Measurements from ENCODE around the gene ATF6. TPM values are rescaled to one million over a fixed set of nuclear protein-coding genes. Genes with fewer than 3 reads are reported as not detected.

ATF6 gene
- total and polyA plus RNA-seq, 2 of the 8 experiments (the other 6 are each of a cell fraction or from before 2014, with no cell fraction given): 4.6 to 10.0 TPM

DNA sequence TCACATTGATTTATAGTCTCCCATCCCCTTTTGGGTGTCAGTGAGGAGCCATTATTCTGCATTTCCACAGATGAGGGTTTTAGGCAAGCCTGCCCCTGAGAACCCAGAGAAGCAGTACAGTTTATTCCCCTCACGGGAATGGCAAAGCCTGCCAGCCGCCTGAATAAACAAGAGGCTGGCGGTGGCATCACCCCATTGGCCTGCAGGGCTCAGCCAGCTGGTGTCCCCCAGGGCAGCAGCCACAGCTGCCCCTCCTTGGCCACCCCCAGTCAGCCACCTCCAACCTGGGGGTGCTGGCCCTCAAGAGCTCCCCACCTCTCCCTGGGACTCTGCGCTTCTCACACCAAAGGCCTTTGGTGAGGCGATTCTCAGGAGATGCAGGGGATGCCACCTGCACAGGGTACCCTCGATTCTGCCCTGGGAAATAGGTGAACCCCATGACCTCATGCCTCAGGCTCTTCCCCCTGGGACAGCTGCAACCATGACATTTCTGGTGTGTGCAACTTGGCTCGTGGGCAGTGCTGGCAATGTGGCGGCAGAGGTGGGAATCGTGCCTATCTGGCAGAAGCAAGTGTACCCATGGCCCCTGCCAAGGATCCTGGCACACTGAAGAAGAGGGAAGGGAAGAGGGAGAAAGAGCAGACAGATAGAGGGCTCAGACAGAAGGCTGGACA lies 243.5 kb downstream of the ATF6 start:
- no peak overlapping the region for H4K8ac ChIP-seq (ENCODE audit: extremely low read depth, insufficient read depth, low read length)
- H3K36me3 ChIP-seq (ENCODE audit: control insufficient read depth in 2 of 4, insufficient read depth in 4 of 4, low read length in 3 of 4): no peaks in the 10 kb centered on the region
- no peaks in the 10 kb centered on the region for H3K27me3 ChIP-seq (replicated peaks in 1 of 4; ENCODE audit: control insufficient read depth in 3 of 4, extremely low read depth in 1 of 4, insufficient read depth in 3 of 4, low read length in 3 of 4)
- 0 out of 2 replicates have a peak overlapping the region, but pooled peaks have one; percentile 48 for H2BK15ac ChIP-seq (ENCODE audit: low read length)
- no peak overlapping the region for H3K4me2 ChIP-seq (ENCODE audit: insufficient read depth in 1 of 2, low read depth in 2 of 2, low read length in 2 of 2)
- FAIRE-seq (no peak), DNase-seq (ENCODE audit: low read depth in 1 of 2, low spot score in 2 of 2) (no peak)
- H2BK5ac ChIP-seq (ENCODE audit: low read depth, low read length): 0 out of 2 replicates have a peak overlapping the region, but pooled peaks have one; percentile 28
- no peaks in the 10 kb centered on the region; the same call in 1 of the 2 replicates for H3K23me2 ChIP-seq (ENCODE audit: low read depth, low read length)
- H3K14ac ChIP-seq (ENCODE audit: insufficient read length): no peak overlapping the region
- H3K79me1 ChIP-seq (ENCODE audit: low read depth, low read length): no peaks in the 10 kb centered on the region
- 79% methylated on average over 9 of the region's 9 CpGs; no CpG with 5 or more reads in 1 of the 2 experiments for WGBS, 2 experiments (ENCODE audit: extremely low coverage in 1 of 2, insufficient coverage in 1 of 2, insufficient read length in 1 of 2, insufficient replicate concordance in 2 of 2, low coverage in 1 of 2, low lambda C conversion rate in 2 of 2, missing lambda C conversion rate in 1 of 2)
- H3K9ac ChIP-seq (replicated peaks in 1 of 4; ENCODE audit: extremely low read depth in 1 of 4, low read depth in 3 of 4, low read length in 3 of 4): no peak overlapping the region; a peak in 1 of 7 replicates
- H3K27ac ChIP-seq (ENCODE audit: low read depth, low read length): no peak overlapping the region
- H3K4me1 ChIP-seq (replicated peaks in 1 of 4; ENCODE audit: control insufficient read depth in 3 of 4, insufficient read depth in 4 of 4, low read length in 3 of 4): peaks cover 2 to 9% (median 5%) of the 10 kb centered on the region in 4 experiments; a peak in 3 of 7 replicates
- H3K18ac ChIP-seq (ENCODE audit: extremely low read depth, low read length): no peak overlapping the region
- H2AFZ ChIP-seq (ENCODE audit: low read length): no peak overlapping the region
- no peak overlapping the region for H2AK5ac ChIP-seq (ENCODE audit: low read depth, low read length)
- peak overlapping the region; percentile 68; the same call in 1 of the 2 replicates for H2BK20ac ChIP-seq (ENCODE audit: low read length)
- CTCF ChIA-PET (ENCODE audit: partially characterized antibody): interaction anchor here (0.7 kb wide), 1 partner anchor 32 kb away, joined by 3 read pairs; no protein-coding TSS in a partner anchor
- POLR2A ChIA-PET (ENCODE audit: partially characterized antibody): no interaction called here
- H4K91ac ChIP-seq (replicated peaks; ENCODE audit: insufficient read length, low read length): no peak overlapping the region
- H3K23ac ChIP-seq (ENCODE audit: insufficient read length): no peak overlapping the region
- no peaks in the 10 kb centered on the region for H4K20me1 ChIP-seq (replicated peaks in 1 of 2; ENCODE audit: control insufficient read depth in 1 of 2, insufficient read depth in 2 of 2, low read length in 2 of 2)
- H3K56ac ChIP-seq (replicated peaks; ENCODE audit: insufficient read length, low read depth, low read length): no peak overlapping the region
- peaks cover 0 to 5% of the 10 kb centered on the region in 2 experiments; a peak in 1 of 4 replicates for H3K9me3 ChIP-seq (ENCODE audit: insufficient read depth in 2 of 2, low read depth in 1 of 2, low read length in 1 of 2)
- no peak overlapping the region for H2BK12ac ChIP-seq (ENCODE audit: low read depth, low read length)
- no peak overlapping the region for H3K4me3 ChIP-seq (ENCODE audit: extremely low read depth in 1 of 4, insufficient read depth in 2 of 4, low read depth in 3 of 4, low read length in 4 of 4)
- H2BK120ac ChIP-seq (replicated peaks; ENCODE audit: low read depth, low read length): no peak overlapping the region
- no peaks in the 10 kb centered on the region for H3K79me2 ChIP-seq (ENCODE audit: control insufficient read depth in 1 of 2, insufficient read depth in 2 of 2, low read length in 2 of 2)
- no peak overlapping the region for H4K5ac ChIP-seq (ENCODE audit: insufficient read length, low read depth, low read length)
- no peak overlapping the region for H3K4ac ChIP-seq (replicated peaks; ENCODE audit: insufficient read length, low read depth, low read length)
- TF ChIP-seq SP2 (IDR thresholded peaks at IDR 0.05; ENCODE audit: low read length) (no peak), EGR1 (IDR thresholded peaks at IDR 0.05; ENCODE audit: borderline replicate concordance, low read depth, low read length) (no peak), SIN3A (conservative IDR thresholded peaks at IDR 0.05 in 1 of 2, IDR thresholded peaks at IDR 0.05 in 1 of 2; ENCODE audit: low read depth in 1 of 2, low read length in 2 of 2) (no peak), EZH2 (IDR thresholded peaks at IDR 0.05; ENCODE audit: low read depth, low read length, severe bottlenecking) (no peak), POLR2A (IDR thresholded peaks at IDR 0.05; ENCODE audit: control extremely low read depth in 1 of 2, low read depth in 2 of 2, low read length in 2 of 2) (no peak), CTCF (IDR thresholded peaks at IDR 0.05; ENCODE audit: control extremely low read depth in 1 of 3, insufficient read depth in 1 of 3, low read depth in 1 of 3, low read length in 3 of 3) (no peak), ASH2L (IDR thresholded peaks at IDR 0.05; ENCODE audit: low read length) (no peak), FOSL1 (IDR thresholded peaks at IDR 0.05; ENCODE audit: insufficient read depth, low read depth, low read length) (no peak), PHF8 (conservative IDR thresholded peaks at IDR 0.05; ENCODE audit: low read depth, low read length) (no peak)

Data from H1 (cell line).